Endodermal cell (in vitro differentiated cells): ENCODE results near the gene GMPPB. TPM values are rescaled to one million over a fixed set of nuclear protein-coding genes. Genes with fewer than 3 reads are reported as not detected.

Experiments used
- DNase-seq: peaks from one replicate; pipeline ENCODE4 v3.0.0-alpha.2; 2017
- H3K27ac ChIP-seq: 2 replicates; pipeline ENCODE4 v1.5.1; 2013; ENCODE audit warnings: mild to moderate bottlenecking, low read depth, low read length, moderate library complexity
- H3K27me3 ChIP-seq: 2 replicates; pipeline ENCODE4 v1.6.1; 2013; ENCODE audit warnings: mild to moderate bottlenecking, low read length, moderate library complexity; ENCODE audit not compliant: insufficient read depth, control insufficient read depth, poor library complexity, severe bottlenecking
- H3K36me3 ChIP-seq: 2 replicates; pipeline ENCODE4 v1.7.0; 2013; ENCODE audit warnings: mild to moderate bottlenecking, low read length, moderate library complexity; ENCODE audit not compliant: control insufficient read depth, insufficient read depth
- H3K4me1 ChIP-seq: one replicate; pipeline ENCODE4 v1.7.0; 2013; ENCODE audit warnings: low read length; ENCODE audit not compliant: control insufficient read depth, insufficient read depth
- H3K4me3 ChIP-seq: 2 replicates; pipeline ENCODE4 v1.5.1; 2013; ENCODE audit warnings: mild to moderate bottlenecking, low read length, moderate library complexity
- H3K9ac ChIP-seq: 2 replicates; pipeline ENCODE4 v1.6.1; 2013; ENCODE audit warnings: mild to moderate bottlenecking, low read length, moderate library complexity; ENCODE audit not compliant: poor library complexity, severe bottlenecking; ENCODE audit errors: extremely low read depth
- H3K9me3 ChIP-seq: 2 replicates; pipeline ENCODE4 v1.6.1; 2013; ENCODE audit warnings: mild to moderate bottlenecking, low read length, moderate library complexity; ENCODE audit not compliant: control insufficient read depth
- H3K27ac Mint-ChIP-seq: 2 replicates; pipeline ENCODE4 v1.8.0; 2020; ENCODE audit warnings: mixed read lengths
- H3K27me3 Mint-ChIP-seq: 2 replicates; pipeline ENCODE4 v1.8.0; 2021; ENCODE audit warnings: mild to moderate bottlenecking, mixed read lengths; ENCODE audit not compliant: insufficient read depth
- H3K36me3 Mint-ChIP-seq: 2 replicates; pipeline ENCODE4 v1.8.0; 2020; ENCODE audit warnings: low read depth, mixed read lengths
- H3K4me1 Mint-ChIP-seq: 2 replicates; pipeline ENCODE4 v1.8.0; 2020; ENCODE audit warnings: mixed read lengths
- H3K4me3 Mint-ChIP-seq: 2 replicates; pipeline ENCODE4 v1.8.0; 2020; ENCODE audit warnings: mild to moderate bottlenecking, moderate library complexity, mixed read lengths
- H3K9me3 Mint-ChIP-seq: 2 replicates; pipeline ENCODE4 v1.8.0; 2020; ENCODE audit warnings: mild to moderate bottlenecking, mixed read lengths
- WGBS, 2 experiments: methylation state at CpG; one replicate each; pipeline versions ENCODE4 v1.1.5 to v1.1.7; 2013; ENCODE audit warnings: missing lambda C conversion rate in 2 of 2, mixed read lengths in 1 of 2; ENCODE audit not compliant: insufficient coverage in 1 of 2, insufficient read length in 1 of 2; 5-methylcytosine and 5-hydroxymethylcytosine counted together
- total RNA-seq, 2 donors: library from RNA; stranded (reverse); fragmentation: NEBNext Ultra II Directional in 1 of 2; extraction: Animal tissue kit (Norgen Biotek cat#: 25700) in 1 of 2; gene quantifications; 2 replicates in 1 of 2; 3 replicates in 1 of 2; pipeline ENCODE4 v1.2.1, GENCODE V29; 2021
- TF ChIP-seq, protein P1 (sequence below): fragments of 200-600 bp; sonication (generic); conservative IDR thresholded peaks from 2 replicates; pipeline ENCODE4 v1.5.0; 2021; ENCODE audit warnings: antibody characterized with exemption, mild to moderate bottlenecking

The GMPPB gene
- total RNA-seq, 2 donors from 2014 or later, result 35.5 to 38.2 TPM

DNA sequence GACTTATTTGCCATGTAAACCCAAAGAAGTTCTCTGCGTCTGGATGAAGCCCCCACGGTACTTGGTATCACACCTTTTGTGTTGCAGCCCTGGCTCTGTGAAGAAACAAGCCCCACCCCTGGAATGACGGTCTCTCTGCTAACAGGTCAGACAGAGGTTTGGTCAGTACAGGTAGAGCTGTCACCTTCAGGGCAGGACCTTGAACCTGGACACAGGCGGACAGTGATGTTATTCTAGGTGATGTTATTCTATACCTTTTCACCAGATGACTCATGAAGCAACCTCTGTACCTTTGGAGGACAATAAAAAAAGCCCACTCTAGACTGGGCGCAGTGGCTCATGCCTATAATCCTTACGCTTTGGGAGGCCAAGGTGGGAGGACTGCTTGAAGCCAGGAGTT is 11.0 kb upstream of the GMPPB start:
- TF ChIP-seq, protein P1, sequence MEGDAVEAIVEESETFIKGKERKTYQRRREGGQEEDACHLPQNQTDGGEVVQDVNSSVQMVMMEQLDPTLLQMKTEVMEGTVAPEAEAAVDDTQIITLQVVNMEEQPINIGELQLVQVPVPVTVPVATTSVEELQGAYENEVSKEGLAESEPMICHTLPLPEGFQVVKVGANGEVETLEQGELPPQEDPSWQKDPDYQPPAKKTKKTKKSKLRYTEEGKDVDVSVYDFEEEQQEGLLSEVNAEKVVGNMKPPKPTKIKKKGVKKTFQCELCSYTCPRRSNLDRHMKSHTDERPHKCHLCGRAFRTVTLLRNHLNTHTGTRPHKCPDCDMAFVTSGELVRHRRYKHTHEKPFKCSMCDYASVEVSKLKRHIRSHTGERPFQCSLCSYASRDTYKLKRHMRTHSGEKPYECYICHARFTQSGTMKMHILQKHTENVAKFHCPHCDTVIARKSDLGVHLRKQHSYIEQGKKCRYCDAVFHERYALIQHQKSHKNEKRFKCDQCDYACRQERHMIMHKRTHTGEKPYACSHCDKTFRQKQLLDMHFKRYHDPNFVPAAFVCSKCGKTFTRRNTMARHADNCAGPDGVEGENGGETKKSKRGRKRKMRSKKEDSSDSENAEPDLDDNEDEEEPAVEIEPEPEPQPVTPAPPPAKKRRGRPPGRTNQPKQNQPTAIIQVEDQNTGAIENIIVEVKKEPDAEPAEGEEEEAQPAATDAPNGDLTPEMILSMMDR, result no peak
- no peak overlapping the region for H3K27ac ChIP-seq
- H3K27ac Mint-ChIP-seq, result no peak overlapping the region
- H3K4me3 ChIP-seq, result no peak overlapping the region
- H3K27me3 ChIP-seq, result no peaks in the 10 kb centered on the region
- H3K4me3 Mint-ChIP-seq, result no peak overlapping the region
- no peaks in the 10 kb centered on the region for H3K9me3 ChIP-seq
- H3K4me1 Mint-ChIP-seq, result no peaks in the 10 kb centered on the region
- peaks cover 80% of the 10 kb centered on the region for H3K36me3 ChIP-seq
- no peaks in the 10 kb centered on the region for H3K4me1 ChIP-seq
- H3K9ac ChIP-seq, result no peak overlapping the region
- H3K27me3 Mint-ChIP-seq, result no peaks in the 10 kb centered on the region
- no peak for DNase-seq
- H3K9me3 Mint-ChIP-seq, result no peaks in the 10 kb centered on the region
- H3K36me3 Mint-ChIP-seq, result peaks cover 78% of the 10 kb centered on the region
- WGBS, 2 experiments, result 95 to 97% methylated on average over 6 of the region's 6 CpGs

DNA sequence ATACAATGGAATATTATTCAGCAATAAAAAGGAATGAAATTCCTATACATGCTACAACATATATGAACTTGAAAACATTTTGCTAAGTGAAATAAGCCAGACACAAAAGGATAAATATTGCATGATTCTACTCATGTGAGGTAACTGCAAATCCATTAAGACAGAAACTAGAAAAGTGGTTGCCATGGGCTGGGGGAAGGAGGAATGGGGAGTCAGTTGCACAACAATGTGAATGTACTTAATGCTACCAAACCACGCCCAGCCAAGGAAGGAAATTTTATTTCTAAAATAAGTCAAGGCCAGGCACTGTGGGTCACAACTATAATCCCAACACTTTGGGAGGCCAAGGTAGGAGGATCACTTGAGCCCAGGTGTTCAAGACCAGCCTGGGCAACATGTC is 9.8 kb upstream of the GMPPB start:
- Histone ChIP-seq H3K4me3 (no peak overlapping the region), H3K36me3 (peaks cover 80% of the 10 kb centered on the region), H3K27ac (no peak overlapping the region), H3K27me3 (no peaks in the 10 kb centered on the region), H3K9ac (no peak overlapping the region), H3K9me3 (no peaks in the 10 kb centered on the region), H3K4me1 (no peaks in the 10 kb centered on the region)
- Mint-ChIP-seq H3K9me3 (no peaks in the 10 kb centered on the region), H3K36me3 (peaks cover 75% of the 10 kb centered on the region), H3K27me3 (no peaks in the 10 kb centered on the region), H3K4me3 (no peak overlapping the region), H3K4me1 (no peaks in the 10 kb centered on the region), H3K27ac (no peak overlapping the region)
- WGBS, 2 experiments, result 100% methylated on average over 1 of the region's 1 CpG
- TF ChIP-seq, protein P1, result no peak
- DNase-seq, result no peak

DNA sequence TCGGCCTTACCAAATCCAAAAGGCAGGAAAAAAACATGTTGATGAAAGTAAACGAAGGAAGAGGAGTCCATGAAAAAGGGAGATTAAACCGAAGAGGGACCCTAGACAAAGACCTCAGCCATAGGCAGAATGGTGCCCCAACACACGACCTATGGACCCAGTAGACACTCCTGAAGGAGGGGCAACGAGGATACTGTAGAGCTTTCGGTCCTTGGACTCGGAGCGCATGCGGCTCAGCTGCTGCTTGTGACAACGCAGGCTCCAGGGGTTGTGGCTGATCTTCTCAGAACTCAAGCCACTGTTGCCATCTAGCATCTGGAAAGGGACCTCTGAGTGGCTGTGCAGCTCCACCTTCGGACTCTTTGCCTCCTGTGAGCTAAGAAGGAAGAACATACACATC is 8.8 kb upstream of the GMPPB start:
- Mint-ChIP-seq H3K36me3 (peaks cover 74% of the 10 kb centered on the region), H3K27ac (no peak overlapping the region), H3K27me3 (no peaks in the 10 kb centered on the region), H3K4me1 (no peaks in the 10 kb centered on the region), H3K4me3 (no peak overlapping the region), H3K9me3 (no peaks in the 10 kb centered on the region)
- Histone ChIP-seq H3K9me3 (no peaks in the 10 kb centered on the region), H3K9ac (no peak overlapping the region), H3K27ac (no peak overlapping the region), H3K4me1 (no peaks in the 10 kb centered on the region), H3K4me3 (no peak overlapping the region), H3K27me3 (no peaks in the 10 kb centered on the region), H3K36me3 (peaks cover 80% of the 10 kb centered on the region)
- 91 to 92% methylated on average over 9 to 11 of the region's 11 CpGs for WGBS, 2 experiments
- DNase-seq, result no peak
- TF ChIP-seq, protein P1, result no peak
